A549 (cell line): Measurements from ENCODE around the gene AMHR2. TPM values are rescaled to one million over a fixed set of nuclear protein-coding genes. Genes with fewer than 3 reads are reported as not detected.
A peak's percentile ranks its signal among the peaks of the same experiment; 100 is the strongest.

Experiments
- ATAC-seq, 2 experiments: fragments of 200-7000 bp in 1 of 2; fragments of >200 bp in 1 of 2; cut with Nextera tagmentation in 1 of 2; cut with Tn5 transposase in 1 of 2; 3 replicates each; pipeline versions ENCODE4 v1.8.0 to v1.9.1; 2018 to 2020; ENCODE audit warnings: mild to moderate bottlenecking in 1 of 2, moderate library complexity in 1 of 2
- CTCF ChIA-PET: fragments of 300-600 bp; sonication (Branson Sonifier 250); formaldehyde crosslinking; extraction: SDS; loops from one replicate; lab custom pipeline; 2021; ENCODE audit warnings: antibody characterized with exemption, inconsistent platforms; lab: Yijun Ruan, JAX
- POLR2A ChIA-PET: fragments of 350-600 bp; formaldehyde crosslinking; extraction: SDS; loops from one replicate; lab custom pipeline; 2021; ENCODE audit warnings: antibody characterized with exemption, inconsistent platforms; lab: Yijun Ruan, JAX
- DNase-seq, 2 experiments: peaks; one replicate each; pipeline versions ENCODE4 v3.0.0 to v3.0.0-alpha.2; 2011 to 2016; ENCODE audit warnings: low read depth in 1 of 2, low spot score in 1 of 2
- FAIRE-seq: peaks from 2 replicates; lab custom pipeline; 2011; peaks lifted over from hg19 to GRCh38; lab: Jason Lieb, UNC
- H3K27ac ChIP-seq, 2 experiments: fragments of >200 bp; sonication (Bioruptor Twin); formaldehyde crosslinking; 3 replicates each; pipeline ENCODE4 v1.5.1; 2016 to 2017
- H3K4me1 ChIP-seq: fragments of >200 bp; sonication (Bioruptor Twin); formaldehyde crosslinking; 3 replicates; pipeline ENCODE4 v1.6.1; 2016
- H3K4me2 ChIP-seq: fragments of >200 bp; sonication (Bioruptor Twin); formaldehyde crosslinking; 3 replicates; pipeline ENCODE4 v1.6.1; 2016
- H3K4me3 ChIP-seq: fragments of >200 bp; sonication (Bioruptor Twin); formaldehyde crosslinking; 3 replicates; pipeline ENCODE4 v1.5.1; 2016
- H3K9me3 ChIP-seq: fragments of >200 bp; sonication (Bioruptor Twin); formaldehyde crosslinking; 3 replicates; pipeline ENCODE4 v1.6.1; 2016
- EHF ChIP-seq: fragments of 250-450 bp; sonication (Bioruptor Pico); IDR thresholded peaks from 2 replicates; pipeline ENCODE4 v1.5.0; 2020; ENCODE audit warnings: mild to moderate bottlenecking
- HMGXB4 ChIP-seq: fragments of 250-450 bp; sonication (Bioruptor Pico); IDR thresholded peaks from 2 replicates; pipeline ENCODE4 v1.5.0; 2021; ENCODE audit warnings: mild to moderate bottlenecking, moderate library complexity, borderline replicate concordance
- JUN ChIP-seq, 2 experiments: fragments of >200 bp; sonication (Bioruptor Twin); formaldehyde crosslinking; IDR thresholded peaks; 2 replicates in 1 of 2; 3 replicates in 1 of 2; pipeline ENCODE4 v1.6.1; 2016 to 2017
- NFE2L2 ChIP-seq: fragments of 150-350 bp; conservative IDR thresholded peaks from 2 replicates; pipeline ENCODE4 v1.6.1; 2014; ENCODE audit warnings: low read length
- PHF8 ChIP-seq: fragments of 200-600 bp; sonication (generic); IDR thresholded peaks from 2 replicates; pipeline ENCODE4 v1.6.1; 2016; ENCODE audit warnings: low read depth, mild to moderate bottlenecking, antibody characterized with exemption, moderate library complexity, borderline replicate concordance
- ZC3H11A ChIP-seq: fragments of 450-650 bp; IDR thresholded peaks from 2 replicates; pipeline ENCODE4 v1.6.1; 2014; ENCODE audit warnings: antibody characterized with exemption, mild to moderate bottlenecking
- ZFP36 ChIP-seq: fragments of 450-650 bp; IDR thresholded peaks from 2 replicates; pipeline ENCODE4 v1.6.1; 2014; ENCODE audit warnings: borderline replicate concordance; ENCODE audit not compliant: partially characterized antibody
- ZNF302 ChIP-seq: fragments of 250-450 bp; sonication (Bioruptor Pico); IDR thresholded peaks from 2 replicates; pipeline ENCODE4 v1.9.0; 2021; ENCODE audit warnings: inconsistent platforms, mild to moderate bottlenecking, moderate library complexity
- WGBS: methylation state at CpG from one replicate; pipeline ENCODE4 v1.1.6; 2017; ENCODE audit errors: missing lambda C conversion rate; 5-methylcytosine and 5-hydroxymethylcytosine counted together
- polyA plus RNA-seq, 4 experiments: library from polyadenylated mRNA; depleted of rRNA in 3 of 4; stranded (reverse); fragments of >200 nt; fragmentation: RNase III in 1 of 4; extraction: RNeasy Plus Mini Kit Qiagen cat#74134 plus additional on column Dnase treatment in 1 of 4; gene quantifications; 2 replicates in 3 of 4; 3 replicates in 1 of 4; pipeline ENCODE4 v1.2.3, GENCODE V29; 2011 to 2017
- TF ChIP-seq, protein P1 (sequence below): fragments of >200 bp; sonication (Bioruptor Twin); formaldehyde crosslinking; IDR thresholded peaks from 3 replicates; pipeline ENCODE4 v1.6.1; 2016
- TF ChIP-seq, protein P2 (sequence below): fragments of 200-600 bp; sonication (generic); IDR thresholded peaks from 2 replicates; pipeline ENCODE4 v1.6.1; 2016; ENCODE audit warnings: antibody characterized with exemption, mild to moderate bottlenecking, moderate library complexity

AMHR2 gene
- polyA plus RNA-seq, 2 of the 4 experiments (the other 2 are of a cell fraction), result 0.12 to 0.18 TPM

GRCh38 chr12:53378222-53378621 is 45.4 kb upstream of the AMHR2 start:
- peak overlapping the region; percentile 89; the same call in 1 of the 3 replicates for H3K4me2 ChIP-seq
- POLR2A ChIA-PET, result interaction anchor here (1.7 to 2.1 kb wide), 3 partner anchors 43 to 197 kb away, joined by 5 to 22 read pairs (median 14); partner anchors contain the start of genes CSAD, TARBP2 and ZNF740

GRCh38 chr12:53378724-53379388 is 44.8 kb upstream of the AMHR2 start:
- 20% methylated on average over 23 of the region's 23 CpGs for WGBS
- peak overlapping the region; percentile 95 for H3K27ac ChIP-seq
- CTCF ChIA-PET, result interaction anchor here (0.6 to 12.7 kb wide), 9 partner anchors 12 to 54 kb away, joined by 3 to 199 read pairs (median 4); partner anchors contain the start of gene AMHR2
- DNase-seq (peak in 1 of 2 experiments; percentile 41), ATAC-seq (0 out of 6 replicates have a peak, but pooled peaks of 1 of the 2 experiments have one; percentile 0), FAIRE-seq (no peak)
- peak overlapping the region; percentile 89 for H3K4me2 ChIP-seq
- peak overlapping the region; percentile 48 for H3K4me3 ChIP-seq
- TF ChIP-seq, protein P1, sequence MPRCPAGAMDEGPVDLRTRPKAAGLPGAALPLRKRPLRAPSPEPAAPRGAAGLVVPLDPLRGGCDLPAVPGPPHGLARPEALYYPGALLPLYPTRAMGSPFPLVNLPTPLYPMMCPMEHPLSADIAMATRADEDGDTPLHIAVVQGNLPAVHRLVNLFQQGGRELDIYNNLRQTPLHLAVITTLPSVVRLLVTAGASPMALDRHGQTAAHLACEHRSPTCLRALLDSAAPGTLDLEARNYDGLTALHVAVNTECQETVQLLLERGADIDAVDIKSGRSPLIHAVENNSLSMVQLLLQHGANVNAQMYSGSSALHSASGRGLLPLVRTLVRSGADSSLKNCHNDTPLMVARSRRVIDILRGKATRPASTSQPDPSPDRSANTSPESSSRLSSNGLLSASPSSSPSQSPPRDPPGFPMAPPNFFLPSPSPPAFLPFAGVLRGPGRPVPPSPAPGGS, result peak; percentile 60; the same call in 1 of the 3 replicates
- TF ChIP-seq ZNF302 (CRISPR knock-in tag) (0 out of 2 replicates have a peak, but pooled peaks have one; percentile 54), ZC3H11A (no peak), JUN (IDR thresholded peaks at IDR 0.05) (peak; percentile 77 to 84; a peak in 3 of 5 replicates), NFE2L2 (no peak), HMGXB4 (CRISPR knock-in tag) (0 out of 2 replicates have a peak, but pooled peaks have one; percentile 33), PHF8 (peak; percentile 76; the same call in 1 of the 2 replicates), EHF (CRISPR knock-in tag) (no peak)
- POLR2A ChIA-PET, result interaction anchor here (0.8 to 2.1 kb wide), 16 partner anchors 10 to 198 kb away, joined by 3 to 22 read pairs (median 5); partner anchors contain the start of genes AAAS, CSAD, PRR13 and TARBP2
- no peaks in the 10 kb centered on the region for H3K9me3 ChIP-seq
- peaks cover 31% of the 10 kb centered on the region for H3K4me1 ChIP-seq

More at GRCh38 chr12:53378222-53378621, 45.4 kb upstream of the AMHR2 start:
- ATAC-seq (no peak), FAIRE-seq (no peak), DNase-seq (no peak)
- Histone ChIP-seq H3K9me3 (no peaks in the 10 kb centered on the region), H3K27ac (peak overlapping the region; percentile 95), H3K4me1 (peaks cover 32% of the 10 kb centered on the region), H3K4me3 (no peak overlapping the region)
- 95% methylated on average over 12 of the region's 12 CpGs for WGBS
- no peak for TF ChIP-seq ZFP36
- TF ChIP-seq, protein P2, sequence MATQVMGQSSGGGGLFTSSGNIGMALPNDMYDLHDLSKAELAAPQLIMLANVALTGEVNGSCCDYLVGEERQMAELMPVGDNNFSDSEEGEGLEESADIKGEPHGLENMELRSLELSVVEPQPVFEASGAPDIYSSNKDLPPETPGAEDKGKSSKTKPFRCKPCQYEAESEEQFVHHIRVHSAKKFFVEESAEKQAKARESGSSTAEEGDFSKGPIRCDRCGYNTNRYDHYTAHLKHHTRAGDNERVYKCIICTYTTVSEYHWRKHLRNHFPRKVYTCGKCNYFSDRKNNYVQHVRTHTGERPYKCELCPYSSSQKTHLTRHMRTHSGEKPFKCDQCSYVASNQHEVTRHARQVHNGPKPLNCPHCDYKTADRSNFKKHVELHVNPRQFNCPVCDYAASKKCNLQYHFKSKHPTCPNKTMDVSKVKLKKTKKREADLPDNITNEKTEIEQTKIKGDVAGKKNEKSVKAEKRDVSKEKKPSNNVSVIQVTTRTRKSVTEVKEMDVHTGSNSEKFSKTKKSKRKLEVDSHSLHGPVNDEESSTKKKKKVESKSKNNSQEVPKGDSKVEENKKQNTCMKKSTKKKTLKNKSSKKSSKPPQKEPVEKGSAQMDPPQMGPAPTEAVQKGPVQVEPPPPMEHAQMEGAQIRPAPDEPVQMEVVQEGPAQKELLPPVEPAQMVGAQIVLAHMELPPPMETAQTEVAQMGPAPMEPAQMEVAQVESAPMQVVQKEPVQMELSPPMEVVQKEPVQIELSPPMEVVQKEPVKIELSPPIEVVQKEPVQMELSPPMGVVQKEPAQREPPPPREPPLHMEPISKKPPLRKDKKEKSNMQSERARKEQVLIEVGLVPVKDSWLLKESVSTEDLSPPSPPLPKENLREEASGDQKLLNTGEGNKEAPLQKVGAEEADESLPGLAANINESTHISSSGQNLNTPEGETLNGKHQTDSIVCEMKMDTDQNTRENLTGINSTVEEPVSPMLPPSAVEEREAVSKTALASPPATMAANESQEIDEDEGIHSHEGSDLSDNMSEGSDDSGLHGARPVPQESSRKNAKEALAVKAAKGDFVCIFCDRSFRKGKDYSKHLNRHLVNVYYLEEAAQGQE, result peak; percentile 71
- CTCF ChIA-PET, result interaction anchor here (0.7 to 12.7 kb wide), 8 partner anchors 12 to 53 kb away, joined by 3 to 199 read pairs (median 6); partner anchors contain the start of gene AMHR2
